WTC11 (cell line): ENCODE measurements around the gene CARMIL1. TPM values are rescaled to one million over a fixed set of nuclear protein-coding genes. Genes with fewer than 3 reads are reported as not detected.

Experiments used
- ATAC-seq: fragments of 200-7000 bp; cut with Tn5 transposase; 2 replicates; pipeline ENCODE4 v1.10.0; 2021; ENCODE audit warnings: mild to moderate bottlenecking, moderate library complexity
- CTCF ChIA-PET: fragments of 300-600 bp; sonication (Branson Sonifier 250); formaldehyde crosslinking; loops from one replicate; lab custom pipeline; 2021; ENCODE audit warnings: antibody characterized with exemption; lab: Charles Lee
- POLR2A ChIA-PET: fragments of 350-600 bp; sonication (Branson Sonifier 250); formaldehyde crosslinking; loops from one replicate; lab custom pipeline; 2021; ENCODE audit warnings: antibody characterized with exemption; lab: Charles Lee
- DNase-seq: peaks from one replicate; pipeline ENCODE4 v3.0.0; 2021; ENCODE audit warnings: low spot score
- H3K27ac Mint-ChIP-seq: 2 replicates; pipeline ENCODE4 v1.8.0; 2021; ENCODE audit warnings: mixed read lengths
- H3K27me3 Mint-ChIP-seq: 2 replicates; pipeline ENCODE4 v1.8.0; 2021; ENCODE audit warnings: low read depth, mild to moderate bottlenecking, moderate library complexity, mixed read lengths
- H3K36me3 Mint-ChIP-seq: 2 replicates; pipeline ENCODE4 v1.8.0; 2021; ENCODE audit warnings: mixed read lengths
- H3K4me1 Mint-ChIP-seq: 2 replicates; pipeline ENCODE4 v1.8.0; 2022; ENCODE audit warnings: mixed read lengths
- H3K4me3 Mint-ChIP-seq: 2 replicates; pipeline ENCODE4 v1.8.0; 2021; ENCODE audit warnings: mild to moderate bottlenecking, moderate library complexity, mixed read lengths
- H3K9me3 Mint-ChIP-seq: 2 replicates; pipeline ENCODE4 v1.8.0; 2021; ENCODE audit warnings: mixed read lengths
- AFF4 ChIP-seq: sonication (generic); formaldehyde crosslinking; IDR thresholded peaks from 2 replicates; pipeline ENCODE4 v1.8.1; 2023; ENCODE audit warnings: mild to moderate bottlenecking, missing genetic modification reagents, borderline replicate concordance
- ARID4B ChIP-seq: sonication (generic); formaldehyde crosslinking; IDR thresholded peaks from 2 replicates; pipeline ENCODE4 v1.8.0; 2023; ENCODE audit warnings: missing genetic modification reagents, mild to moderate bottlenecking, borderline replicate concordance
- ATF6 ChIP-seq: sonication (generic); formaldehyde crosslinking; IDR thresholded peaks from 2 replicates; pipeline ENCODE4 v1.8.1; 2023; ENCODE audit warnings: mild to moderate bottlenecking, missing genetic modification reagents
- E2F4 ChIP-seq: sonication (generic); formaldehyde crosslinking; IDR thresholded peaks from 2 replicates; pipeline ENCODE4 v1.8.1; 2022; ENCODE audit warnings: low read depth, mild to moderate bottlenecking, moderate library complexity, missing genetic modification reagents, borderline replicate concordance
- EMX1 ChIP-seq: fragments of 250-450 bp; sonication (Bioruptor Pico); IDR thresholded peaks from 2 replicates; pipeline ENCODE4 v1.8.0; 2021; ENCODE audit warnings: mild to moderate bottlenecking
- GTF2I ChIP-seq: fragments of 250-450 bp; sonication (Bioruptor Pico); conservative IDR thresholded peaks from 2 replicates; pipeline ENCODE4 v1.4.0; 2021; ENCODE audit warnings: mild to moderate bottlenecking
- HMGXB4 ChIP-seq: sonication (generic); formaldehyde crosslinking; IDR thresholded peaks from 2 replicates; pipeline ENCODE4 v1.8.1; 2023; ENCODE audit warnings: mild to moderate bottlenecking, moderate library complexity, missing genetic modification reagents
- JAZF1 ChIP-seq: fragments of 250-450 bp; sonication (Bioruptor Pico); IDR thresholded peaks from 2 replicates; pipeline ENCODE4 v1.9.0; 2021; ENCODE audit warnings: moderate library complexity, mild to moderate bottlenecking, inconsistent platforms
- JUN ChIP-seq: sonication (generic); formaldehyde crosslinking; IDR thresholded peaks from 2 replicates; pipeline ENCODE4 v1.8.0; 2023; ENCODE audit warnings: mild to moderate bottlenecking, missing genetic modification reagents
- MAX ChIP-seq: sonication (generic); formaldehyde crosslinking; IDR thresholded peaks from 2 replicates; pipeline ENCODE4 v1.8.0; 2022; ENCODE audit warnings: mild to moderate bottlenecking, missing genetic modification reagents
- MYBL2 ChIP-seq: sonication (generic); formaldehyde crosslinking; IDR thresholded peaks from 2 replicates; pipeline ENCODE4 v1.8.1; 2023; ENCODE audit warnings: mild to moderate bottlenecking, moderate library complexity, missing genetic modification reagents
- NFE2L1 ChIP-seq: sonication (generic); formaldehyde crosslinking; IDR thresholded peaks from 2 replicates; pipeline ENCODE4 v1.8.1; 2023; ENCODE audit warnings: missing genetic modification reagents
- OVOL2 ChIP-seq: fragments of 250-450 bp; sonication (Bioruptor Pico); IDR thresholded peaks from 2 replicates; pipeline ENCODE4 v1.9.0; 2021; ENCODE audit warnings: mild to moderate bottlenecking, borderline replicate concordance
- SP1 ChIP-seq: sonication (generic); formaldehyde crosslinking; conservative IDR thresholded peaks from 2 replicates; pipeline ENCODE4 v1.8.1; 2022; ENCODE audit warnings: missing genetic modification reagents
- TEAD4 ChIP-seq: sonication (generic); formaldehyde crosslinking; IDR thresholded peaks from 2 replicates; pipeline ENCODE4 v1.8.0; 2022; ENCODE audit warnings: mild to moderate bottlenecking, missing genetic modification reagents
- ZBTB21 ChIP-seq: sonication (generic); formaldehyde crosslinking; IDR thresholded peaks from 2 replicates; pipeline ENCODE4 v1.8.1; 2023; ENCODE audit warnings: mild to moderate bottlenecking, missing genetic modification reagents, borderline replicate concordance
- ZNF416 ChIP-seq: fragments of 250-450 bp; sonication (Bioruptor Pico); IDR thresholded peaks from 2 replicates; pipeline ENCODE4 v1.9.0; 2021; ENCODE audit warnings: mild to moderate bottlenecking, inconsistent platforms
- ZNF423 ChIP-seq: fragments of 250-450 bp; sonication (Bioruptor Pico); IDR thresholded peaks from 2 replicates; pipeline ENCODE4 v2.1.2; 2022; ENCODE audit warnings: mild to moderate bottlenecking, moderate library complexity
- ZNF512 ChIP-seq: sonication (generic); formaldehyde crosslinking; IDR thresholded peaks from 2 replicates; pipeline ENCODE4 v1.8.1; 2022; ENCODE audit warnings: missing genetic modification reagents, borderline replicate concordance
- total RNA-seq: library from RNA; stranded (reverse); gene quantifications from 3 replicates; pipeline ENCODE4 v1.2.3, GENCODE V29; 2021

The CARMIL1 gene
- total RNA-seq, 1 experiment from 2014 or later: 36.2 TPM

- TF ChIP-seq MAX: no peak
- TF ChIP-seq, all 79 proteins: peak for 0
These were observed 362.9 kb downstream of the CARMIL1 start (continued) for GRCh38 chr6:25641940-25642666.

- ChIA-PET POLR2A (no interaction called here), CTCF (no interaction called here)
- DNase-seq: no peak
- H3K4me3 Mint-ChIP-seq: no peak overlapping the region
- peaks cover 3% of the 10 kb centered on the region; the same call in 1 of the 2 replicates for H3K4me1 Mint-ChIP-seq
- no peaks in the 10 kb centered on the region for H3K9me3 Mint-ChIP-seq
- ATAC-seq: no peak
- peaks cover 43% of the 10 kb centered on the region for H3K27me3 Mint-ChIP-seq
- H3K27ac Mint-ChIP-seq: no peak overlapping the region
- no peaks in the 10 kb centered on the region for H3K36me3 Mint-ChIP-seq
- TF ChIP-seq ZNF416: no peak
- TF ChIP-seq HMGXB4 (CRISPR knock-in tag): no peak
- no peak for TF ChIP-seq ZNF423 (CRISPR knock-in tag)
- no peak for TF ChIP-seq OVOL2
- no peak for TF ChIP-seq MAX
- TF ChIP-seq JAZF1: no peak
- no peak for TF ChIP-seq SP1 (CRISPR knock-in tag)
- no peak for TF ChIP-seq NFE2L1 (CRISPR knock-in tag)
- TF ChIP-seq JUN (CRISPR knock-in tag): no peak
- no peak for TF ChIP-seq GTF2I (CRISPR knock-in tag)
- TF ChIP-seq ZBTB21 (CRISPR knock-in tag): no peak
- no peak for TF ChIP-seq AFF4 (CRISPR knock-in tag)
- TF ChIP-seq ARID4B (CRISPR knock-in tag): no peak
- no peak for TF ChIP-seq E2F4 (CRISPR knock-in tag)
- no peak for TF ChIP-seq ZNF512 (CRISPR knock-in tag)
- no peak for TF ChIP-seq TEAD4 (CRISPR knock-in tag)
- no peak for TF ChIP-seq ATF6
- TF ChIP-seq EMX1 (CRISPR knock-in tag): no peak
- no peak for TF ChIP-seq MYBL2 (CRISPR knock-in tag)
These were observed 363.6 kb downstream of the CARMIL1 start for GRCh38 chr6:25642667-25643328.
